Iris pigment epithelial cell (primary cell): Measurements from ENCODE around the gene OXNAD1.
A peak's percentile ranks its signal among the peaks of the same experiment; 100 is the strongest.

Source experiments
- DNase-seq: peaks from one replicate; pipeline ENCODE4 v3.0.0-alpha.2; 2011; ENCODE audit warnings: low read depth

Gene OXNAD1, protein sequence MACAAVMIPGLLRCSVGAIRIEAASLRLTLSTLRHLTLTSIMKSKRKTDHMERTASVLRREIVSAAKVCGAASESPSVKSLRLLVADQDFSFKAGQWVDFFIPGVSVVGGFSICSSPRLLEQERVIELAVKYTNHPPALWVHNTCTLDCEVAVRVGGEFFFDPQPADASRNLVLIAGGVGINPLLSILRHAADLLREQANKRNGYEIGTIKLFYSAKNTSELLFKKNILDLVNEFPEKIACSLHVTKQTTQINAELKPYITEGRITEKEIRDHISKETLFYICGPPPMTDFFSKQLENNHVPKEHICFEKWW

DNA sequence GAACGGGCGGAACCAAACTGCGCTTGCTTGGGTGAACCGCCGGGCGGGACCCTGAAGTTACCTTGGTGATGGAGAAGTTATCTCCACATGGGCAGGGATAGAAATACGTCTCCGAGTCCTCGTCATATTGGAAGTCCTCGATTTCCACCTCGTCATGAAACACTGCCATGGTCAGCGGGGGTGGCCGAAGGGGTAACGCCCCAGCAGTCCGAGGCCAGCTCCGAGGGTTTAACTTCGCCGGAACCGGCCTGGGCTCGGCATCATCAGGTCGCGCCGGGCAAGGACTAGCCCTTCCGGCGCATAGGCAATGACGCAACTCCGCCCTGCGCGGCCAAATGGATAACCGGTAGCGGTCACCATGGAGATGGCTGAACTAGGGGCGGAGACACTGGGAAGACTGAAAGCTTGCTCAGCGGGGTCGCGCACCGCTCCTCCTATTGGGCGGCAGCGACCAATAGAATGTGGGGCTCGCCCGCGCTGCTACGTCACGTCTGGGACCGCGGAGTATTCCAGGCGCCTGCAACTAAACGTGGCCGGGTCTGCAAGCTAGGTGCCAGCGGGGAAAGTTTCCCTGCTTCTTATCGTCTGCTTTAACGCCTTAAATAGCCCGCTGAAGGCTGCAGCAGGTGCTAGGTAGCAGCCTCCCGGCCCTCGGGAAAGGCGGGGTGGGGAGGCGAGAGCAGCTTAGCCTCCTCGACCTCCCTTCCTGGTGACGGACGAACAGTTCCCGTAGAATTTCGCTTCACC lies at the start of gene OXNAD1, which contains the start of gene DPH3:
OXNAD1 (plus strand) TSS at position 505 of the 747 bp plus-strand sequence. CDS start 5,741 bp downstream, outside the sequence.
DPH3 (minus strand) TSS at position 236 of the 747 bp plus-strand sequence; CDS start at position 169, 67 bp downstream.
- DNase-seq = peak; percentile 100

DNA sequence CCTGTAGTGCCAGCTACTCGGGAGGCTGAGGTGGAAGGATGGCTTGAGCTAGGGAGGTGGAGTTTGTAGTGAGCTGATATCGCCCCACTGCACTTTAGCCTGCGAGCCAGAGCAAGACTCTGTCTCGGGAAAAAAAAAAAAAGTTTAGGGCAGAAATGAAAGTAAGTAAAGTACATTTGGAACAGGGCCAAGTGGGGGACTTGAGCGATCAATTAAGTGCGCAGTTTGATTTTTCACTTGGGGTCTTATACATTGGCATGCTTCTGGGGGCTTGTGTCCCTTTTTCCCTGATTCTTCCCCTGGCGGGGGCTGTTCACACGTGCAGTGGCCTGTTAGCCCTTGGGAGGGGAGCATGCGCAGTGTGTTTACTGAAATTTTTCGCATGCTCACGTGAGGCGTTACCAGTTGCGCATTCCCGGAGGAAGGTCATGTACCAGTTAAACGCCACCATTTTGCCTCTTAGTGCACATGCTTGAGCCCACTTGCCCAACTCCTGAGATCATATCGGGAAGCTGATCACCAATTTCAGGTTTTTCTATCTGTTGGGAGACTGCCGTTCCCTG lies 48.6 kb upstream of the OXNAD1 start:
- no peak for DNase-seq

DNA sequence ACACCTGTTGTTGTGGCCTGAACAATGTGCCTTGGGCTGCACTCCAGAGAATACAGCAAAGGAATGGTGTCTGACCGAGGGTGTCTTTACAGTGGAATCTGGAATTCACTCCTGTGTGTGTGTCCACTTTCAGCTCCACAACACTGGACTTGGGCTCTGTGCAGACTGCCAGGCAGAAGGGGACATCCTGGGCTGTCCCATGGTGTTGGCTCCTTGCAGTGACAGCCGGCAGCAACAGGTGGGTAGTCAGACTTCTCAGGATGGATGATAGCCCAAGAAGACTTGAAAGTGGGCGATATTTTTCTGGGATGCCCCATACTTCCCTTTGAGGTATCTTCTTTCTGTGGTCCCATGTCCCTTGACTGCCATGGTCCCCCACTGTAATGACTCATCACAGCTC lies 45.2 kb upstream of the OXNAD1 start:
- DNase-seq = no peak

DNA sequence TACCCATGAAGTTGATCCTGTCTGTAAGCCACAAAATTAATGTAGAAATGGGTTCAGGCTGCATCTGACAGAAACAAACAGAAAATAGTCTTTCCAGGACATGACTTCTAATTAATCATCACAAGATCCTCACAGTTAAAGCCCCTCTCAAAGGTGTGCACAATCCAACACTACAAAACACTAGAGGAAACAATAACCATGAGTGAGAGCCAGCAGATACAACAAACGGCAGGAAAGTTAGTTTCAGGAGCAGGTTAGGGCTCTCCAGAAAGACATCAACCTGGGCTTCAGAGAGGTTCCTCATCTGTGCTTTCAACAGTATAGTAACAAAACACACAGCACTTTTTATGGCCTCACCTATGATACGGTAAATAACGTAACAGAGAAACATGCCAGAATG lies 43.0 kb upstream of the OXNAD1 start:
- DNase-seq = no peak

DNA sequence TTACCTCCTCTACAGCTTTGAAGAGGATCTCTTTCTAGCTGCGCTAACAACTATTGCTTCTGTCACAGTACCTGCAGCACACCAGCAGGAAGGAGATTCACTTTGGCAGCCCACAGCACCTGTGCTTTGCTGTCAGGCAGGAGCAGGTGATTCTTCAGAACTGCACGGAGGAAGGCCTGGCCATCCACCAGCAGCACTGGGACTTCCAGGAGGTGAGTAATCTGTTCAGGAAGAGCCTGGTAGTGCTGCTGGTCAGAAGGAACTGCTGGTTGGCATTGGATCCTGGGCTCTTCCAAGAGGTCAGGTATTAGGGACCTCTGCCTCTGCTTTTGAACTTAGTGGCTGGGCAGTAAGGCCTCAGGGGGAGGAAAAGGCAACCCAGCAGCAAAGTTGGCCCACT lies 42.5 kb upstream of the OXNAD1 start:
- DNase-seq = no peak

DNA sequence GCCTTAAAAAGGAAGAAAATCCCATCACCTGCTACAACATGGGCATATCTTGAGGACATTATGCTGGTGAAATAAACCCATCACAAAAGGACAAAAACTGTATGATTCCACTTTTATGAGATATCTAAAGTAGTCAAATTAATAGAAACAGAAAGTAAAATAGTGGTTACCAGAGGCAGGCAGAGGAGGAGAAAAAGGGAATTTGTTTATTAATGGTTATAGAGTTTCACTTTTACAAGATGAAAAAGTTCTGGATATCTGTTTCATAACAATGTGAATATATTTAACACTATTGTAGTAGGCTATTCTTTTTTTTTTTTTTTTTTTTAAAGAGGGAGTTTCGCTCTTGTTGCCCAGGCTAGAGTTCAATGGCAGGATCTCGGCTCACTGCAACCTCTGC lies 40.7 kb upstream of the OXNAD1 start:
- no peak for DNase-seq

DNA sequence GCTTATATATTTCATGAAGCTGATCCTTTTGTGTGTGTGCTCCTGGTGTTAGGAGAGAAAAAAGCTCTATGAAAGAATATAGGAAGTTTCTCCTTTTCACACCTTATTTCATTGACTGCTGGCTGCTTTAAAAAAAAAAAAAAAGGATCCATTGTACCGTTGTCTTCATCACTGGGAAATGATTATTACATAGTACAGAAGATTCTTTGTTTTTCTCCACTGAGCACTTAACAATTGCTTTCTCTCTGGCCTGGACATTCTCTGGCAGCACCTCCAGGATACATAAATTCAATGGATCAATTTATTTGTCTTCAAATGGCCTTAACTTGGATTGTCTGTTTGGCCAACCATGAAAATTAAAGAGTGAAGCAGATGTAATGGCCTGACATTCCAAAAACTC lies 37.4 kb upstream of the OXNAD1 start:
- no peak for DNase-seq

DNA sequence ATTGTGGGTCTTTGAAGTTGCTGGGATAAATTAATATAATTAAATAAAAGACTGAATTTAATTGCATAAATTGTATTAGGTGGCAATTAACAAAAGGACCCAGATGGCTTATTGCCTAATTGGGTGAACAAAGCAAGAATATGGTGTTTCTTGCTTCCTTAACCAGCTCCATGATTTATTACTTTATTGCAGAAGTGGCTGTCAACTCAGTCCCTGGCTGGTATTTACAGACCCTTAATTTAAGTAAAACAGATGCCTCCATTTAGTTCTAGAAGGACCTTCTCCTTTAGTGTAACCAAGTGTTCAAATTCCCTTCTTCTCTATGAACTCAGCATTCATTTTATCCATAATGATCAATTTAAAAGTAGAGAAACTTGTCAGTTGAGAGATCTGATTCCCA lies 35.3 kb upstream of the OXNAD1 start:
- DNase-seq = no peak

DNA sequence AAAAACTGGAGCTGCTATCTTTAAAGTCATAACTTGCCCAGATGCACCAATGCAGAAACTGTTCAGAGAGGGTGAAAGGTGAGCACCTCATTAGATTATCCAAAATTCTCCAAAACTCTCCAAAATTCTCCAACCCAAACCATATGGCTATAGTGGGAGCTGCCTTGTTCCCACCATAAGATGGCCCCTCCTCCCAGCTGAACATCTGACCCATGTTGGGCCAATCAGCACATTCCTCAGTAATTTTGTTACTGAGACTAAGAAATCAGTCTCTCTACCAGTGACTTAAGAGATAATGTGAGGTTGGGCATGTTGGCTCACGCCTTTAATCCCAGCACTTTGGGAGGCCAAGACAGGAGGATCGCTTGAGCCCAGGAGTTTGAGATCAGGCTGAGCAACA lies 33.0 kb upstream of the OXNAD1 start:
- DNase-seq = no peak

DNA sequence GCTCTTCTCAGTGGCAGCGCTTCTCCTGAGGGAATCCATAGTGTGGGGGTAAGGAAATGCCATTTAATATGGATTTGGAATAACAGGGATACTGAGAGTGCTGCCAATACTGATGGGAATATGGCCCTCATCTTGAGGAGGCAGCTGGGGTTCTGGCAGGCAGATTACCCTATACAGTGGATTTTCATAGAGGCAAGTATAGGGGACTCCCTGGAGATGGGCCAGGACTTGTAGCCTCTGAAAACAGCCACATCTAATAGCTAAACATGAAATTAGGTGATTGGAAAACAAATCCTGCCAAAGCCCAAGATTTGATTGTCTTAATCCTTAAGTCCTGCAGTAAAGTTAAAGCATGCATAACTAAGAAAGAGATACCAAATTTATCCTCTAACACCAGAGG lies 31.2 kb upstream of the OXNAD1 start:
- no peak for DNase-seq

DNA sequence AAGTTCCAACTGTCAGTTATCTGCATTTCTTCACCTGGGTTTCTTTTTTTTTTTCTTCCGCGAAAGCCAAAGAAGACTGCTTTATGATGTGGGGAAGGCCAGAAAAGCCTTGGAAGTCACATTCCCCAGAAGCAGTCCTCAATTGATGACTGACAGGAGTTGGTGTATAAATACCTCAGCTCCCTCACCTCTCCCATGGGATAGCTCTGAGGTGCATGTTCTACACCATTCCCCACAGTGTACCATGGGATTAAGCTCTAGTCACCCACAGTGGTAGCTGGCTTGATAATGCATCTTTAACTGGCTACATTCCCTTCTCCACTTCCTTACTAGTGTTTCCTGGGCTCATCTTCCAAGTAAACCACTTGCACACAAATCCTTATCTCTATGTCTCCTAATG lies 30.7 kb upstream of the OXNAD1 start:
- DNase-seq = no peak

DNA sequence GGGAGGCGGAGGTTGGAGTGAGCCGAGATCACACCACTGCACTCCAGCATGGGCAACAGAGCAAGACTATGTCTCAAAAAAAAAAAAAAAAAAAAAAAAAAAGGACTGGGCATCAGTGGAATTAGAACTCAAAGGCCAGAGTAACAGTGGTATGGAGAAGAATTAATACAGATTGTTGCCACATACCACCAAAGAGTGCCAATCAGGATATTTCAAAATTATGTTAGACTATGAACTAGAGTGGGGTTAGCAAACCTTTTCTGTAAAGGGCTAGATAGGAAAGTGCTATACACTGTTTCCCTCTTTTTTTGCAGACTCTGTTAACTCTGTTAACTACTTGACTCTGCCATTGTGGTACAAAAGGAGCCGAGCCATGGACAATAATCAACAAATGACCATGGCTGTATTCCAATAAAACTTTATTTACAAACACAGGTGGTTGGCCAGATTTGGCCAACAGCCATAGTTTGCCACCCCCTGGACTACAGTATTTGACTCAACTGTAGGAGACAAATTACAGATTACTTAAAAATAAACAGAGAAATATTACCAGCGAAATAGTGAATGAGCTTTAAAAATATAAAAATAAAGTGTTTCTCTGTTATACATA lies 28.9 kb upstream of the OXNAD1 start:
- no peak for DNase-seq

DNA sequence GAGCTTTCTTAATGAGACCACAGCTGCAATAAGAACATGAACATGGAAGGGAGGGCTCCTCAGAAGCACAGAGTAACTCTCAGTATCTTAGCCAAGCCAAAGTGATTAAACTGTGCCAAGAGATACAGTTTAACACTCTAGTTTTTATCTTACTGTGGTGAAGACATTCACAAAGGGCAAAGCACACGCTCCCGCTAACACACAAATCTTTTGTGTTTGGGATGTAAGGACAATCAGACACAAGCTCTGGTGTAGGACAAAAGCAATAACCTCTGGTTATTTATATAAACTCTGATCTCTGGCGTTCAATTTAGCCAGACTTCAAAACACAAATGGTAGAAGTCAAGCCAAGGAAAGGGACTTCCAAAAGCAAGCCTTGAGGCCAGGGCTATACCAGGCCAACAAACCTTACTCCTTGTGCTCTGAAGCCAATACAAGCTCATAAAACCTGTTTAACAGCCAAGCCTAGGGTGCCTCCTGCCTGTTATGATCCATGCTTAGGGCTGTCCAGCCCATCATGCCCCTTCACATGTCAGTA lies 28.1 kb upstream of the OXNAD1 start:
- no peak for DNase-seq

DNA sequence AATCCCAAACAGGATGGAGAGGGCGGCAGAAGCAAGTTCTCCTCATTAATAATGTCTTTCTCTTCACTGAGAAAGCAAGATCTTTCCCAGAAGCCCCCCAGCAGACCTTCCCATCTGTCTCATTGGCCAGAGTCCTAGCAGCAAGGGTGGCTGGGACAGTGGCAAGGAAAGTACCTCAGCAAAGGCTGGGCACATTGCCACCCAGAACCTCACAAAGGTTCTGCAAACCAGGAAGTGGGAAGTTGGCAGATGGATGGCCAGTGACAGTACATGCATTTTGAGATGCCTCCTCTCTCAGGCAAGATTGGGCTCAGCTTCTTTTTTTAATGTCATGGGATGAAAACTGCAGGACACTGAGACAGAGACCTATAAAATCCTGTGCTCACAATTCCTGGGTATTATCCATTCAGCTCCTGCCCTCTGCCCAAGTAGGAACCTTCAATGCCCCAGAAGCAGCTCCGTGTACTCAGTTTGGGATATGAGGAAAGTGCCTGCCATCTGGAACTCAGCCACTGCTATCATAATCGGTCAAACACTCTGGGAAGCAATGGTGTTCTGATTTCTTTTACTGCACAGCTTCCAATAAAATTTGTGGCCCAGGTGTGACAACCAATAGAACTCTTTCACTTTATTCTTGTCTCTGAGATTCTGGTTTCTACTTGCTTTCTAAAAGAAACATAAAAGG lies 25.8 kb upstream of the OXNAD1 start:
- DNase-seq = no peak

DNA sequence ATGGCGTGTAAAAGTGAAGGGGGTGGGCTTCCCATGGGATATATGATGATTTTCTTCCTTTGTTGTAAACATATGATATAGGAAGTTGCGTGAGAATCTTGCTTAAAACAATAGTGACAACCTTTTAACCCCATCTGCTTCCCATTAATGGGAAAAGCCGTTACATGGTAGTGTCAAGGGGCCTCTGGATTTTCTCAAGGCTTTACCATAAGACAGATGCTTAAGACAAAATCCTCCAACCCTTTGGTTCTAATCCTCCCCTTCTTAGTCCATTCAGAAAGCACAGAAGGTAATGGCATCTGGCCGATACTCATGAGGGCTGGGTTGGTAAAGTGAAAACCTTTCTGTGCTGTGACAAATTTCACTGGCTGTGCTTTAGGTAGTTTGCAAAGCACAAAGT lies 25.2 kb upstream of the OXNAD1 start:
- DNase-seq = no peak

DNA sequence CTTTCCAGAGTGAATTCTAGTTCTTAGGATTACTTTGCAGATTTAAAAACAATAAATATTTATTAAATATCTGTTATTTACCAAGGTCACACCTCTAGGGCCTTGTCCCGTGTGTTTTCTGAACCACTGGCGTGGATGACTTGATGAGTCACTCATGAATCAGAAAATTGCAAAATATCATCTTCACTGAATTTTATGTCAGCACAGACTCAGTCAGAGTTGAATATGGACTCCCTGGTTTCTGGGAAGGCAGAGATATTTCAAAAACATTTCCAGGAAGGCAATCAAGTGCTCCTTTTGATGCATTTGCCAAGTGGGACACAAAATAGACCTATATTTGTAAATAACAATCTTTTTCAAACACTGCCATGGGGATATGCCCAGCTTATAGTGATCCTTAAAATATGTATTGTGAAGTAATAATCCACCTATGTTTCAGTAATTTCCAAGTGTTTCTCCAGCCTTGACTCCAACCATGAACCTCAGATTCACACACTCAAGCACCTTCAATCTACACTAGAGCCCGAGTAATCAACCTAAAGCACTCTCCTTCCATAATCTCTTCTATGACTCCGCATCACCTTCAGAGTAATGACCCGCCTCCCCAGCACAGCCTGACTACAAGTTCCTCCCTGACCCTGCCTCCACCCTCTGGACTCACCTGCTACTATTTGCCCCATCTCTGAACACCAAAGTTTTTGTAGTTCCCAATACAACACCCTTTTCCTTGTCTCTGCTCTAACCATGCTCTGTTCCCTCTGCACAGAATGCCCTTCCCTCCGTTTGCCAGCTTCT lies 24.6 kb upstream of the OXNAD1 start:
- DNase-seq = peak; percentile 86

DNA sequence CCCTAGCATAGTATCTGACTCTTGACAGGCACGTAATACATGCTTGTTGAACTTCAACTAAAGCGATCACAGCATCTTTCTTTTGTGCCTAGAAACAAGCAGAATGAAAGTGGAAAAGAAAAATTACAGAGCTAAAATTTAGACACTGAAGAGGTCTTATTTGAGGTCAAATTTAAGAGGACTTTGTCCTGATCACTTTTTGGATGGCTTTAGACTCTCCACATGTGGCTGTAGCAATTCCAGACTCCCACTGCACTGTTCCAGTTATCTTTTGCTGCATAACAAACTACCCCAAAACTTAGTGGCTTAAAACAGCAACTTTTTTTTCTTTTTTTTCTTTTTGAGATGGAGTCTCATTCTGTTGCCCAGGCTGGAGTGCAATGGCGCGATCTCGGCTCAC lies 23.8 kb upstream of the OXNAD1 start:
- no peak for DNase-seq

DNA sequence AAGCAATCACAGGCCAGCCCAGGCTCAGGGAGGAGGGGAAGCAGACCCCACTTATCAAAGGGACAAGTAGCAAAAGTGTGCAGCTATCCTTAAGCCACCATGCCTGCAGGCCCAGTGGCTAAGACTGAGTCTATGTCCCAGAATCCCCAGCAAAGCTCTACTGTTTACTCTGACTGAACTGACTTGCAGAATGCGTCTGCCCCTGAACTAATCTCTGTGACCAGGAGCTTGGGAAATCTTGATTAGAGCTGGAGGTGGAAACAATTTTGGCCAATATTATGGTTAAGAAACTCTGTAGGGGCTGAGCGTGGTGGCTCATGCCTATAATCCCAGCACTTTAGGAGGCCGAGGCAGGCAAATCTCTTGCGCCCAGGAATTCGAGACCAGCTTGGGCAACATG lies 22.8 kb upstream of the OXNAD1 start:
- no peak for DNase-seq

DNA sequence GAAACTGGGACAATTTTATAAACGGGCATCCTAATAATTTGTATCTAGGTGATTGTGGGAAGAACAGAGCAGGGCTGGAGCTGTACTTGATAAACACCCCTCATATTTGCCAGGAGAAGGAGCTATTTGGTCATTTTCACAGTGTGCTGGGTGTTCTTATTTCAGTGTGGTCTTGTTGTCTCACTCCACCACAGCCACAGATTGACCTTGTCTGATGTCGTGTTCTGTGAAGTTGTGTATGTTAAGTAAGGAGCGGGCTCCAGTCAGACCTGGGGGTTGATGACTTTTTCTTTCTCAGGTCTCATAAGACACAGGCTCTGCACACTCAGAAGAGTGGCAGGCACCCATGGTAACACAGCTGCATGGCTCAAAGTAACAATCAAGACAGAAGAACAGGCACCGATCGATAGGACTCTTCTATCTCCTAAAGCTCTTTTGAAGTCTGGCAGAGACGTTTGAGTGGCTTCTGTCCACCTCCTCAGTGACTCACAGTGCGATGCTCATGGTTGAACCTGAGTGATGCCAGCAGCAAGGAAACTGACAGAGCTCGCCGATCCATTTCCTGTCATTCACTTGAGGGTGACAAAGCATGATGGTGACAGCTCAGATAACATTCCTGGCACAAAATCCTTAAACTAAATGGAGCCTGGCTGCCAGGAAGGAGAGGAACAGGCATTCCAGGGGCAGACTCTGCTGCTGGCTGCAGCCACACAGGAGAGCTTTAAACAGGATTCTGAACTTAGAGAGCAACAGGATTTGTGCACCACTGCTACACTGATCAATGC lies 21.1 kb upstream of the OXNAD1 start:
- DNase-seq = peak; percentile 32

DNA sequence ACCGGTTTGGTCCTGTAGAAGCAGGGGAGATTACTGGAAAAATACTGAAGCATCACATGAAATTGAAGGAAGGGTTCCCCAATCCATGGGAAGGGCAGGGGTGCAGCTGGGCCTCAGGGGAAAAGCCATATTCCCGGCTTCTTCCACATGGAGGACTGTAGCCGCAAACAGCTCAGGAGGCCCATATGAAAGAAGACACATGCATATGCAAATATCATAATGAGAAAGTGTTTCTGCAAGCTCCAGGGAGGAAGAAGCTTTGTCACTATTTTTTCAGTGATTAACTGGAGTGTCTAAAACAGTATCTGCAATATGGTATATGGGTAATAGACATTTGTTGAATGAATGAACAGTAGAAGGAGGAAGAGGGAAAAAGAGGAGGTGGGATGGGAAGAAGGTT lies 19.4 kb upstream of the OXNAD1 start:
- no peak for DNase-seq
